GM12878 (cell line): ENCODE results near the gene CRBN. TPM values are rescaled to one million over a fixed set of nuclear protein-coding genes. Genes with fewer than 3 reads are reported as not detected.
A peak's percentile ranks its signal among the peaks of the same experiment; 100 is the strongest.

Source experiments
- ATAC-seq: fragments of 200-7000 bp; cut with Tn5 transposase; 3 replicates; pipeline ENCODE4 v1.9.1; 2020; ENCODE audit warnings: mild to moderate bottlenecking, moderate library complexity
- BruUV-seq: library from RNA; stranded (reverse); fragments of 400-500 nt; replicated peaks from 2 replicates; lab custom pipeline; 2021; lab: Mats Ljungman, UMichigan
- CTCF ChIA-PET: fragments of 300-600 bp; sonication (Branson Sonifier 250); formaldehyde crosslinking; extraction: SDS; loops from one replicate; lab custom pipeline; 2021; ENCODE audit warnings: inconsistent platforms; lab: Yijun Ruan, JAX
- POLR2A ChIA-PET: fragments of 350-600 bp; formaldehyde crosslinking; extraction: SDS; loops from one replicate; lab custom pipeline; 2021; ENCODE audit warnings: inconsistent platforms; lab: Charles Lee
- RAD21 ChIA-PET: fragments of 300-600 bp; sonication (Branson Sonifier 250); formaldehyde crosslinking; loops from one replicate; lab custom pipeline; 2023; ENCODE audit warnings: antibody characterized with exemption; ENCODE audit not compliant: unreplicated experiment; lab: Charles Lee
- SMC1A ChIA-PET: fragments of 300-600 bp; sonication (Branson Sonifier 250); formaldehyde crosslinking; loops from one replicate; lab custom pipeline; 2023; ENCODE audit not compliant: unreplicated experiment, uncharacterized antibody; lab: Charles Lee
- DNase-seq: peaks from one replicate; pipeline ENCODE4 v3.0.0-alpha.2; 2011; ENCODE audit warnings: low read depth, low spot score
- FAIRE-seq: peaks from 3 replicates; lab custom pipeline; 2011; peaks lifted over from hg19 to GRCh38; lab: Jason Lieb, UNC
- H2AFZ ChIP-seq: 2 replicates; pipeline ENCODE4 v1.6.0; 2011; ENCODE audit warnings: low read depth, low read length, control low read depth; ENCODE audit not compliant: control insufficient read depth
- H3K27ac ChIP-seq: 2 replicates; pipeline ENCODE4 v1.5.1; 2011; ENCODE audit warnings: control low read depth; ENCODE audit not compliant: control insufficient read depth, insufficient read depth
- H3K27me3 ChIP-seq, 2 experiments: replicated peaks in 1 of 2; 2 replicates each; pipeline versions ENCODE4 v1.6.0 to v1.6.1; 2011; ENCODE audit warnings: low read length in 1 of 2; ENCODE audit not compliant: control insufficient read depth in 2 of 2, insufficient read depth in 2 of 2
- H3K36me3 ChIP-seq, 2 experiments: 2 replicates each; pipeline ENCODE4 v1.5.1; 2011; ENCODE audit warnings: low read length in 1 of 2; ENCODE audit not compliant: control insufficient read depth in 2 of 2, insufficient read depth in 2 of 2
- H3K4me1 ChIP-seq: 2 replicates; pipeline ENCODE4 v1.6.1; 2011; ENCODE audit warnings: mild to moderate bottlenecking, low read length, moderate library complexity, mixed read lengths; ENCODE audit not compliant: control insufficient read depth, insufficient read depth
- H3K4me2 ChIP-seq: 2 replicates; pipeline ENCODE4 v1.6.0; 2011; ENCODE audit warnings: control low read depth; ENCODE audit not compliant: control insufficient read depth, insufficient read depth
- H3K4me3 ChIP-seq: fragments of 200-600 bp; sonication (generic); 2 replicates; pipeline ENCODE4 v1.5.1; 2016
- H3K79me2 ChIP-seq: 2 replicates; pipeline ENCODE4 v1.6.0; 2011; ENCODE audit warnings: low read length; ENCODE audit not compliant: control insufficient read depth, insufficient read depth
- H3K9ac ChIP-seq: 2 replicates; pipeline ENCODE4 v1.8.0; 2011; ENCODE audit warnings: low read length, control low read depth, mixed read lengths; ENCODE audit not compliant: control insufficient read depth, insufficient read depth
- H3K9me3 ChIP-seq: replicated peaks from 3 replicates; pipeline ENCODE4 v1.5.1; 2011; ENCODE audit warnings: mild to moderate bottlenecking, low read length; ENCODE audit not compliant: control insufficient read depth, insufficient read depth
- H4K20me1 ChIP-seq: 2 replicates; pipeline ENCODE4 v1.6.0; 2011; ENCODE audit not compliant: control insufficient read depth, insufficient read depth
- CEBPB ChIP-seq, 2 experiments: fragments of 150-350 bp in 1 of 2; IDR thresholded peaks; 2 replicates each; pipeline ENCODE4 v1.6.1; 2012 to 2014; ENCODE audit warnings: low read depth in 2 of 2, low read length in 2 of 2, borderline replicate concordance in 1 of 2, inconsistent platforms in 1 of 2
- EED ChIP-seq: sonication (generic); IDR thresholded peaks from 2 replicates; pipeline ENCODE4 v1.6.1; 2016; ENCODE audit warnings: antibody characterized with exemption, low read depth
- ESRRA ChIP-seq: IDR thresholded peaks from 2 replicates; pipeline ENCODE4 v1.6.1; 2012; ENCODE audit warnings: mild to moderate bottlenecking, low read length, improper control_type of control experiment
- NFYA ChIP-seq: IDR thresholded peaks from 2 replicates; pipeline ENCODE4 v1.6.1; 2011; ENCODE audit warnings: low read depth, mild to moderate bottlenecking, low read length, improper control_type of control experiment, borderline replicate concordance
- TAF1 ChIP-seq: IDR thresholded peaks from 2 replicates; pipeline ENCODE4 v1.6.1; 2011; ENCODE audit warnings: mild to moderate bottlenecking, low read depth, low read length, borderline replicate concordance
- TCF3 ChIP-seq: IDR thresholded peaks from 2 replicates; pipeline ENCODE4 v1.6.1; 2012; ENCODE audit warnings: low read depth, mild to moderate bottlenecking, low read length, borderline replicate concordance; ENCODE audit not compliant: insufficient read depth
- TCF7 ChIP-seq: IDR thresholded peaks from 2 replicates; pipeline ENCODE4 v1.6.1; 2014; ENCODE audit warnings: antibody characterized with exemption, borderline replicate concordance
- WGBS: methylation state at CpG from one replicate; pipeline ENCODE4 v1.1.6; 2016; ENCODE audit warnings: low lambda C conversion rate; ENCODE audit not compliant: insufficient replicate concordance, insufficient coverage; ENCODE audit errors: missing lambda C conversion rate; 5-methylcytosine and 5-hydroxymethylcytosine counted together
- in situ Hi-C: fragments of 300-500 bp; cut with MboI; formaldehyde crosslinking; loops from 9 replicates; pipeline ENCODE4 v1.14.3; 2018; ENCODE audit warnings: mixed read lengths
- intact Hi-C: fragments of 100-400 bp; cut with micrococcal nuclease; formaldehyde crosslinking; loops from one replicate; pipeline ENCODE4 v1.14.2; 2022; ENCODE audit not compliant: unreplicated experiment
- polyA plus RNA-seq, 11 experiments: library from polyadenylated mRNA; depleted of rRNA in 4 of 11; unstranded in 6 of 11; stranded (reverse) in 5 of 11; fragments of >200 nt; fragmentation: Nextera tagmentation in 4 of 11; fragmentation: Illumina TruSeq in 1 of 11; extraction: Ambion mirVana in 4 of 11; extraction: Trizol in 1 of 11; gene quantifications; 1 replicate in 1 of 11; 2 replicates in 10 of 11; pipeline versions ENCODE4 v1.2.1 to v1.2.3, GENCODE V29; 2011 to 2016; ENCODE audit warnings: inconsistent platforms in 2 of 11, missing spikeins in 2 of 11, low read depth in 1 of 11
- total RNA-seq, 4 experiments: library from RNA; depleted of rRNA in 3 of 4; stranded (reverse); fragments of >200 nt in 3 of 4; fragmentation: Illumina TruSeq in 1 of 4; extraction: Trizol in 1 of 4; gene quantifications; 2 replicates each; pipeline versions ENCODE4 v1.2.1 to v1.2.3, GENCODE V29; 2013 to 2021
- TF ChIP-seq, protein P1 (sequence below): IDR thresholded peaks from 2 replicates; pipeline ENCODE4 v1.6.1; 2011; ENCODE audit warnings: mild to moderate bottlenecking, low read depth, low read length, moderate library complexity; ENCODE audit not compliant: insufficient replicate concordance
- TF ChIP-seq, protein P2 (sequence below): fragments of 450-650 bp; IDR thresholded peaks from 2 replicates; pipeline ENCODE4 v1.6.1; 2017; ENCODE audit warnings: mild to moderate bottlenecking, moderate library complexity
- TF ChIP-seq, protein P3 (sequence below): IDR thresholded peaks from 2 replicates; pipeline ENCODE4 v1.6.1; 2012; ENCODE audit warnings: improper control_type of control experiment, low read depth, low read length; ENCODE audit not compliant: insufficient replicate concordance

The CRBN gene
- total and polyA plus RNA-seq, 10 of the 15 experiments (the other 5 are each of a cell fraction or from before 2014, with no cell fraction given), result 21.7 to 115 (median 35.8) TPM

DNA sequence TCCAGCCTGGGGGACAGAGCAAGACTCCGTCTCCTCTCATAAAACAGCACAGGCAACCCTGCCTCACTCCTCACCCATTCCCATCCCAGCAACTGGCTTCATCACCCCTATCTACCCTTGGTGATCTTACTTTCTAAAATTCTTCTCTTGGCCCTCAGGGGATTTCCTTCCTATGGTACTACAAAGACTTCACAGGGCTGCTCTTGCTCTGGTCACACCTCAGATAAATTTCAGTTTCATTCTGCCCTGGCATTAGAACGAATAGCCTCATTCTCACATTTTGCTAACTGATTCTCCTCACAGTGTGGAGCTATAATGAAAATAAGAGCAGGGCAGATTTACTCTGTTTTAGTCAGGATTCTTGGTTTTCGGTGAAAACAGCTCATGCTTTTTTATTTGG lies 22.1 kb upstream of the CRBN start:
- ChIA-PET POLR2A (interaction anchor here (0.6 to 1.1 kb wide), 2 partner anchors 118 to 795 kb away, joined by 3 read pairs; no protein-coding TSS in a partner anchor), SMC1A (interaction anchor here (0.8 to 7.7 kb wide), 17 partner anchors 9 to 1091 kb away, joined by 3 to 129 read pairs (median 5); partner anchors contain the start of gene CRBN), CTCF (interaction anchor here (0.6 to 6.1 kb wide), 21 partner anchors 9 to 1092 kb away, joined by 3 to 199 read pairs (median 7); no protein-coding TSS in a partner anchor), RAD21 (interaction anchor here (0.6 to 6.7 kb wide), 15 partner anchors 8 to 1091 kb away, joined by 3 to 148 read pairs (median 5); no protein-coding TSS in a partner anchor)
- Histone ChIP-seq H3K36me3 (no peaks in the 10 kb centered on the region), H3K4me3 (no peak overlapping the region), H3K4me2 (peak overlapping the region; percentile 41; the same call in 1 of the 2 replicates), H2AFZ (no peak overlapping the region), H3K27ac (no peak overlapping the region), H3K4me1 (peaks cover 4% of the 10 kb centered on the region; the same call in 1 of the 2 replicates), H3K79me2 (no peaks in the 10 kb centered on the region), H3K27me3 (no peaks in the 10 kb centered on the region), H4K20me1 (no peaks in the 10 kb centered on the region), H3K9me3 (no peaks in the 10 kb centered on the region; the same call in 2 of the 3 replicates), H3K9ac (no peak overlapping the region)
- no peak for FAIRE-seq
- peak; percentile 41 for DNase-seq
- intact Hi-C loops (loop anchor here (5.0 to 10.0 kb wide), 2 partner anchors 443 to 1071 kb away; no protein-coding TSS in a partner anchor), in situ Hi-C loops (no loop called here)
- no TSS peak for BruUV-seq
- WGBS, result 17% methylated on average over 3 of the region's 3 CpGs
- ATAC-seq, result peak; percentile 96
- no peak for TF ChIP-seq TAF1
- no peak for TF ChIP-seq NFYA
- no peak for TF ChIP-seq ESRRA
- peak; percentile 27; the same call in 1 of the 2 replicates for TF ChIP-seq TCF7
- TF ChIP-seq, protein P1, sequence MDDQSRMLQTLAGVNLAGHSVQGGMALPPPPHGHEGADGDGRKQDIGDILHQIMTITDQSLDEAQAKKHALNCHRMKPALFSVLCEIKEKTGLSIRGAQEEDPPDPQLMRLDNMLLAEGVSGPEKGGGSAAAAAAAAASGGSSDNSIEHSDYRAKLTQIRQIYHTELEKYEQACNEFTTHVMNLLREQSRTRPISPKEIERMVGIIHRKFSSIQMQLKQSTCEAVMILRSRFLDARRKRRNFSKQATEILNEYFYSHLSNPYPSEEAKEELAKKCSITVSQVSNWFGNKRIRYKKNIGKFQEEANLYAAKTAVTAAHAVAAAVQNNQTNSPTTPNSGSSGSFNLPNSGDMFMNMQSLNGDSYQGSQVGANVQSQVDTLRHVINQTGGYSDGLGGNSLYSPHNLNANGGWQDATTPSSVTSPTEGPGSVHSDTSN, result no peak
- TF ChIP-seq, protein P2, sequence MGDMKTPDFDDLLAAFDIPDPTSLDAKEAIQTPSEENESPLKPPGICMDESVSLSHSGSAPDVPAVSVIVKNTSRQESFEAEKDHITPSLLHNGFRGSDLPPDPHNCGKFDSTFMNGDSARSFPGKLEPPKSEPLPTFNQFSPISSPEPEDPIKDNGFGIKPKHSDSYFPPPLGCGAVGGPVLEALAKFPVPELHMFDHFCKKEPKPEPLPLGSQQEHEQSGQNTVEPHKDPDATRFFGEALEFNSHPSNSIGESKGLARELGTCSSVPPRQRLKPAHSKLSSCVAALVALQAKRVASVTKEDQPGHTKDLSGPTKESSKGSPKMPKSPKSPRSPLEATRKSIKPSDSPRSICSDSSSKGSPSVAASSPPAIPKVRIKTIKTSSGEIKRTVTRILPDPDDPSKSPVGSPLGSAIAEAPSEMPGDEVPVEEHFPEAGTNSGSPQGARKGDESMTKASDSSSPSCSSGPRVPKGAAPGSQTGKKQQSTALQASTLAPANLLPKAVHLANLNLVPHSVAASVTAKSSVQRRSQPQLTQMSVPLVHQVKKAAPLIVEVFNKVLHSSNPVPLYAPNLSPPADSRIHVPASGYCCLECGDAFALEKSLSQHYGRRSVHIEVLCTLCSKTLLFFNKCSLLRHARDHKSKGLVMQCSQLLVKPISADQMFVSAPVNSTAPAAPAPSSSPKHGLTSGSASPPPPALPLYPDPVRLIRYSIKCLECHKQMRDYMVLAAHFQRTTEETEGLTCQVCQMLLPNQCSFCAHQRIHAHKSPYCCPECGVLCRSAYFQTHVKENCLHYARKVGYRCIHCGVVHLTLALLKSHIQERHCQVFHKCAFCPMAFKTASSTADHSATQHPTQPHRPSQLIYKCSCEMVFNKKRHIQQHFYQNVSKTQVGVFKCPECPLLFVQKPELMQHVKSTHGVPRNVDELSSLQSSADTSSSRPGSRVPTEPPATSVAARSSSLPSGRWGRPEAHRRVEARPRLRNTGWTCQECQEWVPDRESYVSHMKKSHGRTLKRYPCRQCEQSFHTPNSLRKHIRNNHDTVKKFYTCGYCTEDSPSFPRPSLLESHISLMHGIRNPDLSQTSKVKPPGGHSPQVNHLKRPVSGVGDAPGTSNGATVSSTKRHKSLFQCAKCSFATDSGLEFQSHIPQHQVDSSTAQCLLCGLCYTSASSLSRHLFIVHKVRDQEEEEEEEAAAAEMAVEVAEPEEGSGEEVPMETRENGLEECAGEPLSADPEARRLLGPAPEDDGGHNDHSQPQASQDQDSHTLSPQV, result no peak
- TF ChIP-seq, protein P3, sequence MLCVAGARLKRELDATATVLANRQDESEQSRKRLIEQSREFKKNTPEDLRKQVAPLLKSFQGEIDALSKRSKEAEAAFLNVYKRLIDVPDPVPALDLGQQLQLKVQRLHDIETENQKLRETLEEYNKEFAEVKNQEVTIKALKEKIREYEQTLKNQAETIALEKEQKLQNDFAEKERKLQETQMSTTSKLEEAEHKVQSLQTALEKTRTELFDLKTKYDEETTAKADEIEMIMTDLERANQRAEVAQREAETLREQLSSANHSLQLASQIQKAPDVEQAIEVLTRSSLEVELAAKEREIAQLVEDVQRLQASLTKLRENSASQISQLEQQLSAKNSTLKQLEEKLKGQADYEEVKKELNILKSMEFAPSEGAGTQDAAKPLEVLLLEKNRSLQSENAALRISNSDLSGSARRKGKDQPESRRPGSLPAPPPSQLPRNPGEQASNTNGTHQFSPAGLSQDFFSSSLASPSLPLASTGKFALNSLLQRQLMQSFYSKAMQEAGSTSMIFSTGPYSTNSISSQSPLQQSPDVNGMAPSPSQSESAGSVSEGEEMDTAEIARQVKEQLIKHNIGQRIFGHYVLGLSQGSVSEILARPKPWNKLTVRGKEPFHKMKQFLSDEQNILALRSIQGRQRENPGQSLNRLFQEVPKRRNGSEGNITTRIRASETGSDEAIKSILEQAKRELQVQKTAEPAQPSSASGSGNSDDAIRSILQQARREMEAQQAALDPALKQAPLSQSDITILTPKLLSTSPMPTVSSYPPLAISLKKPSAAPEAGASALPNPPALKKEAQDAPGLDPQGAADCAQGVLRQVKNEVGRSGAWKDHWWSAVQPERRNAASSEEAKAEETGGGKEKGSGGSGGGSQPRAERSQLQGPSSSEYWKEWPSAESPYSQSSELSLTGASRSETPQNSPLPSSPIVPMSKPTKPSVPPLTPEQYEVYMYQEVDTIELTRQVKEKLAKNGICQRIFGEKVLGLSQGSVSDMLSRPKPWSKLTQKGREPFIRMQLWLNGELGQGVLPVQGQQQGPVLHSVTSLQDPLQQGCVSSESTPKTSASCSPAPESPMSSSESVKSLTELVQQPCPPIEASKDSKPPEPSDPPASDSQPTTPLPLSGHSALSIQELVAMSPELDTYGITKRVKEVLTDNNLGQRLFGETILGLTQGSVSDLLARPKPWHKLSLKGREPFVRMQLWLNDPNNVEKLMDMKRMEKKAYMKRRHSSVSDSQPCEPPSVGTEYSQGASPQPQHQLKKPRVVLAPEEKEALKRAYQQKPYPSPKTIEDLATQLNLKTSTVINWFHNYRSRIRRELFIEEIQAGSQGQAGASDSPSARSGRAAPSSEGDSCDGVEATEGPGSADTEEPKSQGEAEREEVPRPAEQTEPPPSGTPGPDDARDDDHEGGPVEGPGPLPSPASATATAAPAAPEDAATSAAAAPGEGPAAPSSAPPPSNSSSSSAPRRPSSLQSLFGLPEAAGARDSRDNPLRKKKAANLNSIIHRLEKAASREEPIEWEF, result no peak
- TF ChIP-seq CEBPB (IDR thresholded peaks at IDR 0.05; ENCODE audit: borderline replicate concordance in 1 of 2, low read depth in 2 of 2, low read length in 2 of 2), result no peak
- peak; percentile 28; the same call in 1 of the 2 replicates for TF ChIP-seq EED
- TF ChIP-seq TCF3, result no peak
